GM18873 (cell line): ENCODE data around the gene PXDN.
"Not testable (repeated sequence)": the region's sequence is repeated elsewhere in the genome, so short reads cannot be mapped to it uniquely, and the experiment has no call there.

Experiments used
- ATAC-seq: cut with Tn5 transposase; IDR thresholded peaks from one replicate; pipeline ENCODE4 v1.9.1; 2021; ENCODE audit warnings: mild to moderate bottlenecking, moderate library complexity, moderate number of reproducible peaks; ENCODE audit not compliant: unreplicated experiment, low FRiP score

Gene PXDN

GRCh38 chr2:1639086-1639858 is 105.0 kb downstream of the PXDN start:
- ATAC-seq, result no peak

GRCh38 chr2:1638281-1638860 is 105.9 kb downstream of the PXDN start:
- no peak for ATAC-seq

- no peak for ATAC-seq
Observed at GRCh38 chr2:1636791-1637415, 107.4 kb downstream of the PXDN start.

GRCh38 chr2:1635823-1636222 is 108.5 kb downstream of the PXDN start:
- ATAC-seq, result no peak

GRCh38 chr2:1634681-1635341 is 109.5 kb downstream of the PXDN start:
- ATAC-seq, result no peak

GRCh38 chr2:1633936-1634587 is 110.3 kb downstream of the PXDN start:
- ATAC-seq, result no peak

GRCh38 chr2:1633092-1633671 is 111.1 kb downstream of the PXDN start:
- ATAC-seq, result no peak

GRCh38 chr2:1632510-1632909 is 111.8 kb downstream of the PXDN start:
- no peak for ATAC-seq

- no peak for ATAC-seq
Observed at GRCh38 chr2:1632002-1632348, 112.3 kb downstream of the PXDN start.

GRCh38 chr2:1631292-1632001 is 112.9 kb downstream of the PXDN start:
- ATAC-seq, result no peak

- ATAC-seq, result no peak
Observed at GRCh38 chr2:1628893-1629292, 115.4 kb downstream of the PXDN start.

GRCh38 chr2:1627628-1628381 is 116.5 kb downstream of the PXDN start:
- ATAC-seq, result no peak

GRCh38 chr2:1626271-1626681 is 118.0 kb downstream of the PXDN start:
- ATAC-seq, result no peak

GRCh38 chr2:1625281-1626001 is 118.9 kb downstream of the PXDN start:
- ATAC-seq, result no peak

GRCh38 chr2:1623906-1624445 is 120.3 kb downstream of the PXDN start:
- no peak for ATAC-seq

- no peak for ATAC-seq
Observed at GRCh38 chr2:1622521-1623200, 121.7 kb downstream of the PXDN start.

- not testable (repeated sequence) for ATAC-seq
Observed at GRCh38 chr2:1621976-1622375, 122.3 kb downstream of the PXDN start.

- ATAC-seq, result no peak
Observed at GRCh38 chr2:1621501-1621900, 122.8 kb downstream of the PXDN start.
